NCI-H1417 (cell line): ENCODE measurements around the gene CNNM2.
"Not testable (repeated sequence)": the region's sequence is repeated elsewhere in the genome, so short reads cannot be mapped to it uniquely, and the experiment has no call there.

Source experiments
- DNase-seq, 3 experiments: peaks; one replicate each; lab custom pipeline; 2025; lab: John Stamatoyannopoulos, UW

The CNNM2 gene

DNA sequence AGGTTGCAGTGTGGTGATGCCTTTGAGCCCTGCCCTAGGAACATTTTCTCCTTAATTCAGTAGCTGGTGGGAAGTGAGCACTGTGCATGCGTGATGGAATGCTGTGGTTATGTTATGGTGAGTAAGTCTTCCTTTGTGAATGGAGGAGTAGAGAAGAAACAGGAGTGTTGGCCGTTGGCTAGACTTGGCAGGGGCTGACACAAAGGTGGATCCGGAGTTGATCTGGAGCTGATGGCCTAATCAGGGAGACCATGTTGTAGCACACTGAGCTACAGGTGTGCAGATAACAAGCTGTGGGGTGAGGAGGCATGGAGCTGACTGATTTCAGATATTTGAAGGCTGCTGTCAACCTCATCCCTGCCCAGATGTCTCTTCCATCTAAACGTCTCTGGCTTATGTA, 122.3 kb downstream of the CNNM2 start:
- DNase-seq, result no peak

DNA sequence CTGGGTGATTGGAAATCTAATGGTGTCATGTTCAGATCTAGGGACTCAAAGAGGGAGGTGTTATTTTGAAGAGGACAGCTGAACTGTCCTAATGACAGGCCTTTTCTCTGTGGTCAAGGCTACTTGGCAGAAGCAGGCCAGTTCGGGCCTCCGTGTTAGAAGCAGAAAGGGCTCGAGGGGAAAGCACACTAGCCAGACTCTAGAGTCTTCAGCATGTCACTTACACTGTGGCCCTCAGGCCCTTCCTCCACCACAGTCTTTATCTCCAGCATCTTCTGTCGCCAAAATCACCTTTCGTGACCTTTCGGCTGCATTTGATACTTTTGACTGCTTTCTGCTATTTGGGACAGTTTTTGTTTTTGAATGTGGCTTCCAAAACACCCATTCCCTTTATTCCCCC, 123.3 kb downstream of the CNNM2 start:
- no peak for DNase-seq

DNA sequence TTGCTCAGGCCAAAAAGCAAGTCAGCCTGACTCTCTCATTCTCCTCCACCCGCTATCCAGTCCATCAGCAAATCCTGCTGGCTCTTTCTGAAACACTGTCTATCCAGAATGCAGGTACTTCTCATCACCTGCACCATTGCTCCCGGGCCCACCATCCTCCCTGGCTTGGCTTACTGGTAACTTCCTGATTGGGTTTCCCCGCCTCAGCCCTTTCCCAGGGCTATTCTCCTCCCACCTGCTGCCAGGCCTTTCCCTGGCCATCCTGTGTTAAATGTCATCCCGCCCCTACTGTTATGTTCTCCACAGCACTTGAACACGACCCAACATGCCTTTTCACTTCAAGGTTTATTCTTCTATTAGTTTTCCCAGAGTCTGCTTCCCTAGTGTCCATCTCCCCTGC, 124.0 kb downstream of the CNNM2 start:
- DNase-seq, result peak; percentile 38 to 76 (median 61)

DNA sequence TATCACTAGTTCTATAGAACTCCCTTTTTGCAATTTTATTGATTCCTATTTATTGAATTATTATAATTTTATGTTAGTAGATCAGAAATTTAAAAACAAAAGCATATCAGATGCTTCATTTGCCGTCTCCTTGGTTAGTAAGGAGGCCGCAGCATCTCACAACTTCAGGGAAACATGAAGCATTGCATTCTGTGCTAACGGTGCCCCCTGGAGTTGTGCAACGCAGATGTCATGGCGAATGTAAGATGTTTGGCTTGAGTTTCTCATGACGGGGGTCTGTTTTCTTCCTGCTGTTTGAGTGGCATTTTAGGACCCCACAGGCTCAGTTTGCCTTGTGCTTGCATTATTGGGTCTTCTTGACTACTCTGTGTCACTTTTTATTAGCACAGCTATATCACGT, 124.8 kb downstream of the CNNM2 start:
- peak in 1 of 3 experiments; percentile 5 for DNase-seq

DNA sequence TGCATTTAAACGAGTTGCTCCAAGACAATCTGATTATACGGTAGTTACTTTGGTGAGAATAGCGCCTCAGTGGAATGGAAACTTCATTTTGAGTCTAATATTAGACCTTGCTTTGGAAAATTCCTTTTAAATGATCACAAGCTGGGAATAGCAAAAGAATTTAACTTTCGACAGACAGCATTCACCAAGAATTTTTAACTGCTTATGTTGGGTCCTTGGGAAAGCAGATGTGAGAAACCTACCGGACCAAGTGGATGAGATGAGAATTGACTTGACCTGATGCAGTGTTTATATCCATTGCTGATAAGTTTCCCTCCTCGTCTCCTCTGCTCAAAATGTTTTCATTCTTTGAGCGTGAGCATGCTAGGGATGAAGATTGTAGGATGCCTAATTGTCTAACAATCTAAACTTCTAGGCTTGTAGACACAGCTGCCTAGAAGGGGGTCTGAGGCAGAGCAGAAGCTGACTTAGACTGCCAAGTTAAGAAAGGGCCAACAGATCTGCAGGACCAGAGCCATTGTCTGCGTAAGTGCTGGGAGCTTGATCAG, 126.9 kb downstream of the CNNM2 start:
- no peak for DNase-seq

DNA sequence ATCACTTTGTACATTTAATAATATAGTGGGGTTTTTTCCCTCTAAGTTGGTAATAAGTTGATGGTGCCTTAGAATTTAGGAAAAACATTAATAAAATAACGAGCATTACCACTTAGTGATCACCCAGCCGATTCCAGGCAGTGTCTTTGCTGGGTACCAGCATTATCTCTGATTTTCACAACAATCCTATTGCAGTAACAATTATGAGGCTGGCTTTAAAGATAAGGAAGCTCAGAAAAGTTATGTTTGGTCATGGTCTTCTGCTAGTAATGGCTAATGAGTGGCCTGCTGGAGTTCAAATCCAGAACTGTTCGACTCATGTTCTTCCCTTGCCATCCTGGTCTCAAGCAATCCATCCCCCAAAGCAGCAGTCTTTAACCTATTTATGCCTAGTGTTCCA, 127.9 kb downstream of the CNNM2 start:
- no peak for DNase-seq

DNA sequence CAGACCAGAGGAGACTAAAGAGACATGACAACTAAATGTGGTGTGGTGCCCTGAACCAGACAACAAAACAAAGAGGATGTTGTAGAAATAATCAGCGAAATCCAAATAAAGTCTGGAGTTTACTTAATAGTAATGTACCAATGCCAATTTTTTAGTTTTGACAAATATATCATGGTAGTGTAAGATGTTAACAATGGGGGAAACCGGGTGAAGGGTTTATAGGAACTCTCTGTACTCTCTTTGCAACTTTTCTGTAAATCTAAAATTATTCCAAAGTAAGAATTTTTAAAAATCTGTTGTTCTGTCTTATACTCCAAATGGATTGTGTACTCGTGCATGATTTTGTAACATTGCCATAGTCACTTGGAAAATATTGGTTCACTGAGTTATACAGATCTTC, 129.3 kb downstream of the CNNM2 start:
- no peak for DNase-seq

DNA sequence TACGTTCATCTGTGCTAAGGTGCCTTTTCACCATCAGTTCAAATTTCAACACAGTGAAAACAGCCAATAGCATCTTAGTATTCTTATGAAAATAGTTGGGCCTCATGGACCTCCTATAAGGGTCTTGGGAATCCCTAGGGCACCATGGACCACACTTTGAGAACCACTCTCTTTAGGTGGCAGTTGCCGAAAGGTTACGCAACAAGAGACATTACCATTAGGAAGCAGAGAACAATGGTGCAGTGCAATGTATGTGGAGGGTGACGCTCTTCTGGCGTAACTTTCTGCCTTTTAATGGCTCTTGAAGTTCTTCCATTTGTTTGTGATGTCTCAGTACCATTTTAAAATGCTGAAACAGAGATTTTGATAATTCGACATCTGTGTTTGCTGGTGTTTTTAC, 131.1 kb downstream of the CNNM2 start:
- no peak for DNase-seq

DNA sequence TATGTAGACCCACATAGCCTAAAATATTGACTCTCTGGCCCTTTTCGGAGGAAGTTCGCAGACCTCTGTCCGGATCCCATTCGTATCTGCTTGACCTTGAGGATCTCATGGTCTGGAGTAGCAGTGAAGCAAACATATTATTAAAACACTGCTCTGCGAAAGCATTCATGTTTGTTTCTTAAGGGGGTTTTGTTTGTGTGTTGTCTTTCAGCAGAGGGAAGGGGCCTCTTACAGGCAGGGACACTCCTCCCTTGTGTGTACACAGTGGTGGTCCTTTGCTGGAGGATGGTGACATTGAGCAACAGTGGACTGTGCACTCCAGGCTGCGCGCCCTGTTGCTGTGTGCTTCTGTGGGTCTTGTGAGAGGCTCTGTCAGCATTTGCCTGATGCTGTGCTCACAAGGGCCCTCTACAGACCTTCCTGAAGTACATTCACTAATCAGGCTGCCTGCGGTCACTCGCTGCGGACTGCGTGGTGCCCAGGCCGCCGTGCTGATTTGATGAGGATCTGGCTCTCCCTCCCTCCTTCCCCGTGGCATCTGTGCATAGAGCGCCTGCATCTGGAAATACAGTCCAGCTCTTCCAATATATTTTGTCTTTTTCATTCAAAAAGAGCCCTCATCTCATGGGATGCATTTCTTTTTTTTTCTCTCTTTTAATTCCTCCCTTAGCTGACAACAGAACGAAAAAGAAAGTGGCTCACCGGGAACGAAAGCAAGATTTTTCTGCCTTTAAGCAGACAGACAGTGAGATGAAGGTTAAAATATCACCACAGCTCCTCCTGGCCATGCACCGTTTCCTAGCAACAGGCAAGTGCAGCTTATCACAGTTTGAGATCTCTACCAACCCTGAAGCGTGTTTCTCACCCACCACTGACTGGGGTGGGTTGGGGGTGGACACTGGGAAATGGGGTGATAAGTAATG, 135.8 kb downstream of the CNNM2 start:
- DNase-seq, result peak; percentile 10 to 49 (median 36)

DNA sequence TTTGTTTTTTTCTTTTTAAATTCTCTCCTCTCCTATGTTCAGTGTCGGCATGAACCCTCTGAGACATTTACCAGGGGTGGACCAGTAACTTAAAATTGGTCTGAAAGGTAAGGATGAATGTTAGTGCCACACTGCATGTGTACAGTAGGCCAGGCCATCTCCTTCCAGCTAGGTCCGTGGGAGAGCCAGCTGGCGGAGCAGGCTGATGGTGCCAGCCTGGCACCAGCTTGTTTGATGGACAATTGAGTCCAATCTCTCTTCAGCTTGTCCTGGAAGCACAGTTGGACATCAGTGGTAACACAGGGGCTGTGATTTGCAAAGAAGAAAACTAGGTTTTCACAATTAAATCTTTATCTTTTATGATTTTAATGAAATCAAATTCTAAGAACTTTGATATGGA, 136.5 kb downstream of the CNNM2 start:
- DNase-seq, result no peak

DNA sequence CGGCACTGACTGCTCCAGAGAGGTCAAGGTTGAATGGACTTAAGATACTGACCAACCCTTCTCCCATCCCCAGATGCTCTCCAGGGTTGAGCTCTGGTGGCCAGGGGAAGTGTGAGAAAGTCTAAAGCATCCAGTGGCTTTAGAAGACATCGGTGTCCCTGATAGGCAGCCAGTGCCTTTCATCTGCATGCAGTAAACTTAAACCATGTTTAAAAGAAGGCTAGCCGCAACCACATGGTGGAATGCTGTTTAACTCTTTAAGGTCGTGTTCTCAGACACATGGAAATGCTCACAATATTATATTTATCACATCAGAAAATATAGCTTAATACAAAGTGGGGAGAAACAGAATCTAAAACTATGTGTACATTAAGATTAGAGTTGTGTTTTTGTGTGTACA, 137.0 kb downstream of the CNNM2 start:
- no peak for DNase-seq

DNA sequence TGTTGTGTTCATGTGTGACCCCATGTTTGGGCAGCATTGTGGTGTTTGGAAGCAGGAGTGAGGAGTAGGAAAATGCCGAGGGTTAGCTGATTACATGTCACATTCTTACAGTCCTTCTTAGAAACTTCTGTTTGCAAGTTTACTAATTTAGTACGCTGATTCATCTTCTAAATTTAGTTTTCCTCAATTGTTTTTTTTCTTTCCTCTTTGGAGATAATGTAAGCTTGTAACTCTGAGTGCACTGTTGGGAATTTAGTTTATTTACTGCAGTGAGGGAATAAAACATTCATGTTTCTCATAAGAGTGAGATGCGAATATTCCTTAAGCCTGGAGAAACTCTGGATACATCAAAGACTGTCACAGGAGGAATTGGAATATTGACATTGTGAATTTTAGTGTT, 139.9 kb downstream of the CNNM2 start:
- no peak for DNase-seq

DNA sequence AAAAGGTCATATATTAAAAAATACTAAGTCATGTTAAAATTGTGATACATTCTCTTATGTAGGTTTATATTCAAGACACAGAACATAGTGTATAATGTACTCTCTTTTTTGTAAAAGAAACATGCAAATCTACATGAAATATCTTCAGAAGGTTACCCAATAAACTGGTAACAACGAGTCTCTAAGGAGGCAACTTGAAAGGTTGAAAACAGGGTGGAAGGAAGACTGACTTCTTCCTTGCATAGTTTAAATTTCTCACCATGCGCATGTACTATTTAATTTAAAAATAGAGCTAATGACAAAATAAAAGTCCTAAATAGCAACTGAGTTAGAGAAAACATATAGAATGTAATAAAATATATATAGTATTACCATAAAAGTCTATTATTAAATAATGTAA, 142.5 kb downstream of the CNNM2 start:
- DNase-seq, result no peak

DNA sequence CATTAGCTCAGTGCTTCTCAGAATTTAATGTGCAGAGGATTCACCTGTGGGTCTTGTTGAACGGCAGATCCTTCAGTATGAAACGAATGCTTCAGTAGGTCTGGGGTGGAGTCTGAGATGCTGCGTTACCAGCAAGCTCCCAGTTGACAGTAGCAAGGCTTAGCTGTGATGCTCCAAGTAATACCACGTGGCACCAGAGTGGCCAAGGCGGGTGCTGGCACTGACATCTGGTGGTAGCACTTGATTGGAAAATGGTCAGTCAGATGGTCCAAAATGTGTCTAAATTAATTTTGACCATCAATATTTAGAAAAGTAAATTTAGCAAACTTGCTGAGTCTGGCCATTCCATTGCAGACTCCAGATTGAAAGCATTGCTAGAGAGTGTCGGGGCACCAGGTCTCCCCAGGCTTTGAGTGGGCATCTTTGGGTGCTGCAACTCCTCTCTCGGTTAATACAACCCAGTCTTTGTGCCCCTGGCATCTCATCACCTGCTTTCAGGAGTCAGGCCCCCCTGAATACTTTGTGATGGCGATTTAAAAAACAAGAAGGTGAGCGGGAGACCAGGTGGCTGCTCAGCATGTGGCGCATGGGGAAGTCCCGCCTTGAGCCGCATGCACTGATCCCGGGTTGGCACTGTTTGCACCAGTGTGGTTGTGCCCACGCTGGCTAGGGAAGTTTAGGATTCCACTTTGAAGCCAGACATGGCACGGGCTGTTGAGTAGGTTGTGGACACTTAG, 144.9 kb downstream of the CNNM2 start:
- peak in 2 of 3 experiments; percentile 12 to 30 for DNase-seq

DNA sequence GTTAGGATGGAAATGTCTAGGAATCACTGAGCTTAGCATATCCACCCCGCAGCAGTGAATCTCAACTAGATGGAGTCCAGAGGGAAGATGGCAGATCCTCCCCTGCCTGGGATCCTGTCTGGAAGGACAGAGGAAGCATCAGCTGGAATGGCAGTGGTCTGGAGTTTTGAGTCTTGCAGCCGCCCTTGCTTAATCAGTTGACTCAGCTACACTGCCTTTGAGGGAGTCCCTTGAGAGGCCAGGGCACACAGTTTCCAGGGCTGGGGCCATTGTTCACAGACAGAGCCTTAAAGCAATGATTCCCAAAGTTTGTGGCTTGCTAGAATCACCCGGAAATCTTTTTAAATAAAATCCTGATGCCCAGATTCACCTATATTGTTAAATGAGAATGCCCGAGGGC, 146.9 kb downstream of the CNNM2 start:
- no peak for DNase-seq

DNA sequence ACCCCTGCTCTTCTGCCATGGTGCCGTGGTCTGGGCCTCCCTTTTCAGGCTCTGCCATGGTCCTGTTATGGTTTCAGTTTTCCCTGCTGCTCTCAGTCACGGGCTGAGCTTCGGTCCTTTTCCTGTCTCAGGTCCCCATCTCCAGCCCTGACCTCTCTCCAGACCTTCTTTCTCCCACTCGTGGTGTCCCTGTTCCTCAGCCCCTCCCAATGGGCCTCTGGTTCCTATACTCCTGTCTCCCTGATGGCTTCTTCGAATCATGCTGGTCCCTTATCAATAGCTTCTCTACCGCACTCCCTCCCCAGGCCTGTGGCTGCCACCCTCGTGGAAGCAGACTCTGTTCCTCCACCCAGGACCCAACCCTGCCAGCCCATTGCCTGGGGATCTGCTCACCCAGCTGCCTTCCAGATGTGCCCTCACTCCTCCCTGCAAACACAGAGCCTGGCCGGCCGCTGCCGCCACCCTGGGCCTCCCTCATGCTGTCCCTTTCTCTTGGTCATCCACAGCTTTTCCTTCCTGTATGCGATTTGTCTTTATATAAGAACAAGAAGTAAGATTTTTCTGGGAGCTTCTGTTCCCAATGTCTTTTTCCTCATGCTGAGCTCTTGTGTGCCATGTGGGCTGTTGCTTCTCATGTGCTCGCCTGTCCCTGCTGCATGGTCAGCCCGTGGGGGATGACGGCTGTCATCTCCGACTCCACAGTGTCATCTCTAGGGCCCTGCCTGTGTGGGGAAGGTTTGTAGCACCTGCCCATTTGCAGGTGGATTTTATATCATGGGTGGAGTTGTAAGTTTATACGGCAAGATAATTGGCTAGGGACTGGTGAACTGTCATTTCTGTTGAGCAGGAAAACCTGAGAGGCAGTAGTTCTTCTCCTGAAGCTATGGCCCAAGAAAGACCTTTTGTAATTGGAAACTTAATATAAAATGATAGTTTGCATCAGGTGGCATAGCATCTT, 148.3 kb downstream of the CNNM2 start:
- no peak for DNase-seq

DNA sequence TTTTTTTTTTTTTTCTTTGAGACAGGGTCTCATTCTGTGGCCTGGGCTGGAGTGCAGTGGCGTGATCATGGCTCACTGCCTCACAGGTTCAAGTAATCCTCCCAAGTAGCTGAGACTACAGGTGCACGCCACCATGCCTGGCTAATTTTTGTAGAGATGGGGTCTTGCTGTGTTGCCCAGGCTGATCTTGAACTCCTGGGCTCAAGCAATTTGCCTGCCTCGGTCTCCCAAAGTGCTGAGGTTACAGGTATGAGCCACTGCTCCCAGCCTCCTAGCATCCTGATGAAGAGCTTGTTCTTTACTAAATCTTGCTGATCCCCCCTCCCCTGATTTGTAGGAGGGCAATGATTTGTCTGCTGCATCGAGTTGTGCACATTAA, 149.0 kb downstream of the CNNM2 start:
- not testable (repeated sequence) for DNase-seq

DNA sequence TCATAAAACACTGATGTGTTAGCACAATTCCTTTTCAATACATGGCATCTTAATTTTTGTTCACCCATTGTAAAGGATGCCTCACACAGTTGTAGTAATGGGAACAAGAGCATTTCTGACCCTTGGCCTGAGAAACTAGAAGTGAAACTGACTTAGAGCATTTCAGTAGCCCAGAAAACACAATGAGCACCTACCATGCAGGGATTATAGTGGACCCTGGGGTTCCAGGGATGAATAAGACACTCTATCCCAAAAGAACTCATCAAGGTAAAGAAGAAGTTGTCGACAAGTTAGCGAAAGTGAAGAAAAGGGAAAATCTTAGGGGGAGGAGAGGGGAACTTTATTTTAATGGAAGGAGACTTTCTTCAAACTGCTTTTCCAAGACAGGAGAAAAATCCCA, 149.4 kb downstream of the CNNM2 start:
- no peak for DNase-seq

DNA sequence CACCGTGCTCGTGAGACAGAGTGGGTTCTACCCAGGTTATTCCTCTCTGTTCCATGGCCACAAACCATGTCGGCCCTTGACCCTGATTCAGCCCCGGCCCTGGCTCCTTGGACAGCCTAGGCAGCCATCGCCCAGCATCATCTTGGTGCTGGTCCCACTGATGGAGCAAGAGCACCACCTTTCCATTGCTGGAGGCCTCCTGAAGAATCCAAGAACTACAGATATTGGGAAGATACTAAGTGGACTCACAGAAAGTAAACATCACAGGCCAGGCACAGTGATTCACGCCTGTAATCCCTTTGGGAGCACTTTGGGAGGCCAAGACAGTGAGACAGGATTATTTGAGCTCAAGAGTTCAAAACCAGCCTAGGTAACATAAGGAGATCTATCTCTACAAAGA, 149.9 kb downstream of the CNNM2 start:
- no peak for DNase-seq

DNA sequence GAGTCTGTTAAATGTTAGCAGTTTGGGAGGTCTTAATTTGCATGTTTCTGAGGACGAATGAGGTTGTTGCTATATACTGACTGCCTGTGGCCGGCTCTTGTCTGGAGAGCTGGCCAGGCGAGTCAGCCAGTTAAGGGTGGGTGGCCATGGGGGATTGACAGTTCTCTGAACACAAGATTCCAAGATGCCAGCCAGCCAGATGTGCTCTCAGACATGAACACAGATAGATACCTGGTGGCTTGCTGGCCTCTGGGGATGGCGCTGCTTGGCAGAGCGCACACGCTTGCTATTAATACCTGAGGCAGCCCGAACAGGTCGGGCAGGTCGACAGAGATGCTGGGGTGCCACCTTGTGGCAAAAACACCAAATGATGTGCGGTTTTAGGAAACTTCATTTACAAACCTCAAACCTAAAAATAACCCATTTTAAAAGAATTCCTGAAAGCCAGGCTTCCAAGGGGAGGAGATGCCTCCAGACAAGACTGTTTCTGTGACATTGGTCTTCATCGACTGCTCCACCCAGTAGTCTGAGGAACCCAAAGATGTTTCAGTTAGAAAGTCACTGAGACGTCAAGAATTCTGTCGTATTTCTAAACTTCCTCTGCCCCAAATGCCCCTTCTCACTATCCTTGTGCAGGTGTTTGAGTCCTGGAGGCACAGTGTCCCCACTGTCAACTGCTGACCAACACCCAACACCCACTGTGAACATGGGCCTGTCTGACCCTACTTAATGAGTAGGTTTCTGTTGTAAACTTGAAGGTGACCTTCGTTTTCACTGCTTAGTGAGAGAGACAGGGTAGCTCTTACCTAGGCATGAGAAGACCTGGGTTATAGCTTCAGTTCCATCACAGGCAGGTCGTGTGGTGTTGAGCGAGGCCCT, 151.6 kb downstream of the CNNM2 start:
- DNase-seq, result peak; percentile 23 to 64 (median 44)

DNA sequence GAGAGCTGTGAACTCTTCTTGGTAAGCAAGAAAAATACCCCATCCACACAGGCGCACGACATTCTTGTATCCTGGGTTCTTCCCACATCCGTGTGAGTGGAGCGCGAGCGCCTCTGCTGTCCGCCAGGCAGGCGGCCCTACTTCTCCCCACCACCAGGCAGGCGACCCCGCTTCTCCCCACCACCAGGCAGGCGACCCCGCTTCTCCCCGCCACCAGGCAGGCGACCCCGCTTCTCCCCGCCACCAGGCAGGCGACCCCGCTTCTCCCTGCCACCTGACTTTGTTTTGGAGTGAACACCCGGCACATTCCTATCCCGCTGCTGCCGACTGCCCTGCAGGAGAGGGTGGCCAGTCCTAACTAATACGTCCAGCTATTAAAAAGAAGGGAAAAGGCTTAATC, 154.2 kb downstream of the CNNM2 start:
- DNase-seq, result no peak
